GM03348 (cell line): ENCODE measurements around the gene TBC1D22A.

Experiments
- DNase-seq: peaks from one replicate; pipeline ENCODE4 v3.0.0; 2012; ENCODE audit warnings: low spot score

The TBC1D22A gene

DNA sequence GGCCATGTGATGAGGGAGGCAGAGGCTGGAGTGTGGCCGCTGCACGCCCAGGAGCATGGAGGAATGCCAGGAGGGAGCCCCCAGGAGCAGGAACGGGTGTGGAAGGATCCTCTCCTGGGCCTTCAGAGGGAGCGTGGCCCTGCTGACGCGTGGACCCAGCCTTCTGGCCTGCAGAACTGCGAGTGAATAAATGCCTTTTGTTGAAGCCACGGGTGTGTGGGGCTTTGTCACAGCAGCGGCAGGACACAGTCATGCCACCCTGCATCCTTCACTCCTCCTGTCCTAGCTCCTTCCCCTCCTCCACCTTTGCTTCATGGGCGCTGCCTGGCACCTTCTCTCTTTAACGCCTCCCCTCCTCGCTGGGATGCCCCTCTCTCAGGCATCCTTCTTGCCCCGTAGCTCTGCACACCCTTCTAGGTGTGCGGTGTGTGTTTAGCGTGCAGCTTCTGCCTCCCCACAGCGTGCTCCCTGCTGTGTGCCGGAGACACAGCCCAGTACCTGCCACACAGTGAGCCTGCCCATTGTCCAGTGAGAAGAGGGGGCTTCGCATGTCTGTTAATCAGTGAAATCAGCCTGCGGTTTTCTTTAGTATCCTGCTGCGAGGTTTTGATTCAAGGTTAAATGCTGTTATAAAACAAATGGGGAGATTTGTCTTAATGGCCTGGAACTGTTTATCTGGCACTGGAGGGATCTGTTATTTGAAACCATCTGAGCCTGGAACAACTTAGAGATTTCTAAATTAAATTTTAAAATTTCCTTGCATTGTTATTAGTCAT, 459.6 kb downstream of the TBC1D22A start:
- no peak for DNase-seq
